ENCODE results near the gene VPS13D.
"Not testable (repeated sequence)": the region's sequence is repeated elsewhere in the genome, so short reads cannot be mapped to it uniquely, and the experiment has no call there.

Gene VPS13D

DNA sequence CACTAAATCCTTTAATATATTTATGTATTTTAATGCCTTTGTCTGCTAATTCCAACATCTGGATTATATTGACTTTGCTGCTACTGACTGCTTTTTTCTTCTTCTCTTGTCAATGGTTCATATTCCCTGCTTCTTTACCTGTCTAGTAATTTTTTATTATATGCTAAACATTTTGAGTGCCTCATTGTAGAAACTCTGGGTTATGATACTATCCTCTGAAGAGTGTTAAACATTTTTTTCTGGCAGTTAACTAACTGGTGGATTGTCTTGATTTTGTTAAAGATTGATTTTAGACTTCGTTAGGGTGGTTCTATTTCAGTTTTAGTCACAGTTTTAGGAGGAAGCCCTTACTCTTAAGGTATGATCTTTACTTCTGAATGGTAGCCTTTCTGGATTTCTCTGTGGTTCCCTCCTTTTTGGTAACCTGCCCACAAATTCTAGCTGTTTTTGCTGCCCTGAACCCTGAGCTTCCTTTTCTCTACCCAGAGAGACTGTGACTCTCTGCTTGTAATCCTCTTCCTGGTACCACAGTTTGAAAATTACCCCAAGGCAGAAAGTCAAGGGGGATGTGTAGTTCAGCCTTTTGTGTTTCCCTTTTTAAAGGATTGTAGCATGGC is 306.3 kb downstream of the VPS13D start:
- no peak for DNase-seq (ENCODE audit: low read depth in 2 of 2)

GRCh38 chr1:12537294-12537693 is 307.5 kb downstream of the VPS13D start:
- DNase-seq (ENCODE audit: low read depth in 2 of 2): no peak

DNA sequence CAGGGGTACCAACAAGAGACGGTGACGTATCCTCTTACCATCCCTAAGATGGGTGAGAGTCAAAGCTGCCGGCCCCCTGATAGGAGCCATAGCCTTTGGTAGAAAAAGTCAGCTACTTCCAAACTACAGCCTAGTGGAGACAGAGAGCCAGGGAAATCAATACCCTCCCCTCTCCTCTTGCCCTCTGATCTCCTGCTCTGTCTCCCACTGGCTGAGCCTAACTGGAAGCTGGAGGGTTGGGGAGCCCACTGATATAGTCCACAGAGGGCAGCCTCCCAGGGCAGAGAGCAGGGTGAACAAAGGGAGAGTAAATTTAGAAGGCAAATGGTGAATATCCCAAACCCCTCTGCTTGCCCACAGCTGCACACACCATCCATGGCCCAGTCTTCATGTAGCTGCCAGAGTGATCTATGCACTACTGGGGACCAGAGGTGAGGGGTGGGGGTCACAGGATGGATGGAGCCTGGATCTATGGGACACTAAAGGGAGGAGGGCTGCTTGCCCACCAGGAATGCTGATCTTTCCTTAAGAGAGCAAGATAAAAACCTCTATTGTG is 308.2 kb downstream of the VPS13D start:
- no peak for DNase-seq (ENCODE audit: low read depth in 2 of 2)

- not testable (repeated sequence) for DNase-seq (ENCODE audit: low read depth in 2 of 2)
Observed at GRCh38 chr1:12538536-12538935, 308.7 kb downstream of the VPS13D start.

- no peak for DNase-seq (ENCODE audit: low read depth in 2 of 2)
Observed at GRCh38 chr1:12539320-12539704, 309.5 kb downstream of the VPS13D start.

DNA sequence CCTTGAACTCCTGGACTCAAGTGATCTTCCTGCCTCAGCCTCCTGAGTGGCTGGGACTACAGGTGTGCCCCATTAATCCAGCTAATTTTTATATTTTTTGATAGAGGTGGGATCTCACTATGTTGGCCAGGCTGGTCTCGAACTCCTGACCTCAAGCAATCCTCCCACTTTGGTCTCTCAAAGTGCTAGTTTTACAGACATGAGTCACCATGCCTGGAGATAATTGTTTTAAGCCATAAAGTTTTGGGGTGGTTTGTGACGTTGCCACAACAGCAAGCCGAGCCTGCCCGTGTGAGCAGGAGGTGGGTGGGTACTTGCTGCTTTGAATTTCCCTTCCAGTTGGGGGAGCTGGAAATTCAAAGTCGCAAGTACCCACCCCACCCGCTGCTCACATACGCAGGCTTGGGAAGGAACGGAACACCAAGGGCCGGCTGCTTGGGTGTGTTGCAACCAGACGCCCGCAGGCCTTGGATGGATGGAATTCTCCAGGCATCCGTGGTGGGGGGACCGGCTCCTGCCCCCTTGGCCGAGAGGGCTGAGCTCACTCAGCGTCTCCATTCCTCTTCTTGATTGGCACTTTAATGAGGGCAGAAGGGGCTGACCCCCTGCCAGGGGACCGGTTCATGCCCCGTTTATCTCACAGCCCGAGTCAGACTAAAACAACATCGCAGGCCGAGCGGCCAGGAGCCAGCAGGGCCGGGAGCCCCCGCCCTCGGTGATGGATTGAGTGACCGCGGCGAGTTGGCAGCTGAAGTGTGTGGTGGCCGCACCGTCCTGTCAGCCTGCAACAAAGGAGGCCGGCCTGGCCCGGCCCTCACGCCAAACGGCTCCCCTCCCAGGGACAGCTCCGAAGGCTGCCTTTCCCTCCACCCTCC is 310.1 kb downstream of the VPS13D start:
- DNase-seq (ENCODE audit: low read depth in 2 of 2): no peak

DNA sequence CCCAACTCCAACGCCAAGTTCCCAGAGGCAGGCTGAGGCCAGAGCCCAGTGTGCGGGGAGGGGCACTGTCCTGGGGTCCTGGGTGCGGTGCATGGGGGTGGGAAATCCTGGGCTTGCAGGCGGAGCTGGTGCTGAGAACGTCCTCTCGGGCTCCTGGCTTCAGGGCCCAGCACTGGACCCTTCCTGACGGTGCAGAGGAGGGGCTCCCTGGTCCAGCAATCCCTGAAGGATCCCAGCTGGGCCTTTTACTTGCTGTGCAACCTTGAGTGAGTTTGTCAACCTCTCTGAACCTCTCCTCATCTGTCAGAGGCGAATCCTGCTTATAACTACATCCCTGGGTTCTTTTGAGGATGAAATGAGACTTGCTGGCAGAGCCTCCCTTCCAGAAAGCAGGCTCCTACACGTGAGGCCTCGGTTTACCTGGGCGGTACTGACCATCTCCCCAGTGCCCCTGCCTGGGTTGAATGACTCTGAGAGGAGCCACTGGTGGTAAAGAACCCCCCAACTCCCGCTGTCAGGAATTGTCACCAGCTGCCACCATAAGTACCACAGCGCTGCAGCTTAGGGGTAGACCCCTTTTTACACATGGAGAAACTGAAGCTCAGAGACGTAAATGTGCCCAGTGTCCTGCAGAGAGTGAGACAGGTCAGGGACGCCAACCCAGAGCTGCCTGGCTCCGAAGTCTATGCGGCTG is 310.9 kb downstream of the VPS13D start:
- DNase-seq (ENCODE audit: low read depth in 2 of 2): no peak

DNA sequence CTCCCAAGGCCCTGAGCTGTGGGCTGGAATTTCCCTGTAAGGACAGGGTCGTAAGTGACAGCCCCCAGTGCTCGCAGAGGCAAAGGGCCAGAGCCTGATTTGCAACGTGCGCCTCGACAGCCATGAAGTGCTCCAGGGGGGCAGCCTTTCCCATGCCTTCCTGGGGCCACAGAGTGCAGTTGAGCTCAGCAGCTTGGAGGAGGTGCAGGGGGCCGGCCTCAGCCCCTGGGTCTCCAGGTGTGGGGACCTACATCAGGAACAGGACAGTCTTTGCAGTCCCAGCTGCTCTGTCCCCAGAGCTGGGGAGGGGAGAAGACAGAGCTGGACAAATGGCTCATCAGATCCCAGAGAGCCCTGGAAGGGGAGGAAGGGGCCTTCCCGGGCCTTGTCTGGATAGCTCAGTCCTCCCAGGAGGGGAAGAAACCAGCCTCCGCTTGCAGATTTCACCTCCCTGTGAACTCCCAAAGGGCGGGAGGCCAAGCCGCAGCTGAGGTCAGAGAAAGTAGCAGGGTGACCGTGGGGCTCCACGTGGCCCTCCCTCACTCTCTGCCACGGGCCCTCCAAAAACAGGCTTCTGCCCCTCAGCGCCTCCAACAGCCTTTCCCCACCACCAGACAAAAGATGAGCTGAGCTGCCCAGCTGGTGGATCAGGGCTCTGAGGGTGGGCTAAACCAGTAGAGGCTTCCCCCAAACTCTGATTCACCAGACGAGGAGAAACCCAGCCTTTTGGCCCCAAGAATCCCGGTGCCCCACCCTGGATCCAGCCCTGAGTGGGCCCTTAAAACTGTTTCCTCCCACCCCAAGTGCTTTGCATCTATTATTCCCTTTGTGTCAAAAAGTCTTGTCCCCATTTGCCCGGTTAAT is 311.7 kb downstream of the VPS13D start:
- DNase-seq (ENCODE audit: low read depth in 2 of 2): no peak

DNA sequence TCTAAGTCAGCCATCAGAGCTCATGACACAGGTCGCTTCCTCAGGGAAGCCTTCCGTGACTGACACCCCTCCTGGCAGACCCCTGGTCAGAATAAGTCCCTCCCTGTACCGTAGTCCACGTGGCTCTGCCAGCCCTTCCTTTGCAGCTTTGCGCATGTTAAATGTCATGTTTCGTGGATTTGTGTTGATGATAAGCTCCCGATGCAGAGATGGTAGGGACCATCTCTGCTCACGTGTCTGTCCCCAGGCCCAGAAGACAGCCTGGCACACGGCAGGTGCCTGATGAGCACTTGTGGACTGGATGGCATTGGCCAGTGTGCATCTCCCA is 312.3 kb downstream of the VPS13D start:
- no peak for DNase-seq (ENCODE audit: low read depth in 2 of 2)

DNA sequence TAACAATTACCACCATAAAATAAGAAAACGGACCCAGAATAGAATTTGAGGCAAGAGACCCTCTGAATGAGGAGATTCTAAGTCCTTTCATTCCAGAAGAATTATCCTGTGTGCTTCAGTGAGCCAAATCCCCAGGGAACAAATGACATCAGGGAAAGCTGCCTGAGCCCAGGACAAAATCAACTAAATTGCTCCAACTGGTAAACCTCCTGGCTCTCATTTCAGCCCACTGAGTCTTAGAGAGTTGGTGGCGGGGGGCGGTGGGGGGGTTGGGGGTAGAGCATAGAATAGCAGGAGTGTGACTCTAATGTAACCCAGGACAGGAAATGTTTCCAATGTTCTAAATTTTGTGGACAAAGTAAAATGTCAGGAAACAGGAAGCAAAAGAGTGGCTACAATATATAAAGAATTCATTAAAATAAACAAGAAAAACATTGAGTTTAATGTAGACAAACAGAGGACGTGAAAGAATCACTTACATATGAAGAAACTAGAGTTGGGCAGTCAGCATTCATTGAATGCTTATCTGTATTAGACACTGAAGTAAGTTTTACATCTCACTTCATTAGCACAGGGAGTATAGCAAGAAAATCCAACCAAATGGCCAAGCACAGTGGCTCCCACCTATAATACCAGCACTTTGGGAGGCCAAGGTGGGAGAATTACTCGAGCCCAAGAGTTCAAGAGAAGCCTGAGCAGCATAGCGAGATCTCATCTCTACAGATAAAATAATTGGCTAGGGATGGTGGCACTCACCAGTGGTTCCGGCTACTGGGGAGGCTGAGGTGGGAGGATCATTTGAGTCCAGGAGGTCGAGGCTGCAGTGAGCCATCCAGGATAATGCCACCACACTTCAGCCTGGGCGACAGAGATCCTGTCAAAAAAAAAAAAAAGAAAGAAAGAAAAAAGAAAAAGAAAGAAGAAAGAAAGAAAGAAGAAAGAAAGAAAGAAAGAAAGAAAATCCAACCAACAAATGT is 313.1 kb downstream of the VPS13D start:
- DNase-seq (ENCODE audit: low read depth in 2 of 2): no peak

- no peak for DNase-seq (ENCODE audit: low read depth in 2 of 2)
Observed at GRCh38 chr1:12543740-12544154, 313.9 kb downstream of the VPS13D start.

GRCh38 chr1:12544357-12544756 is 314.5 kb downstream of the VPS13D start:
- no peak for DNase-seq (ENCODE audit: low read depth in 2 of 2)

DNA sequence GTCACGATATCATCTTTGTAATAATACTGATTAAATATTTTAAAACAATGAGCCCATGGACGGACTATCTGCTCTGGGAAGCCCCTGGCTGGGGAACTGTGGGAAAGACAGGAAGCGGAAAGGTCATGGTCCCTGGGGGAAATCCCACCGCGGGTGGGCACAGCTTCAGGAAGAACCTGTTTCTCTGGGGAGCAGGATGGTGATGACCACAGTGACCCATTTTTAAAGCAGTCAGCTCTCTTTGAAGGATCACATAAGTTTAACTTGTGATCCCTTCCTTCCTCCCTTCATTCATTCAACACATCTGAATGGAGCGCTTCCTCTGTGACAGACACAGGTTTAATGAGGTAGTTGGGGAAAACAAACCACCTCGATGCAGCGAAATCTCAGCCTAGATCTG is 315.2 kb downstream of the VPS13D start:
- no peak for DNase-seq (ENCODE audit: low read depth in 2 of 2)

DNA sequence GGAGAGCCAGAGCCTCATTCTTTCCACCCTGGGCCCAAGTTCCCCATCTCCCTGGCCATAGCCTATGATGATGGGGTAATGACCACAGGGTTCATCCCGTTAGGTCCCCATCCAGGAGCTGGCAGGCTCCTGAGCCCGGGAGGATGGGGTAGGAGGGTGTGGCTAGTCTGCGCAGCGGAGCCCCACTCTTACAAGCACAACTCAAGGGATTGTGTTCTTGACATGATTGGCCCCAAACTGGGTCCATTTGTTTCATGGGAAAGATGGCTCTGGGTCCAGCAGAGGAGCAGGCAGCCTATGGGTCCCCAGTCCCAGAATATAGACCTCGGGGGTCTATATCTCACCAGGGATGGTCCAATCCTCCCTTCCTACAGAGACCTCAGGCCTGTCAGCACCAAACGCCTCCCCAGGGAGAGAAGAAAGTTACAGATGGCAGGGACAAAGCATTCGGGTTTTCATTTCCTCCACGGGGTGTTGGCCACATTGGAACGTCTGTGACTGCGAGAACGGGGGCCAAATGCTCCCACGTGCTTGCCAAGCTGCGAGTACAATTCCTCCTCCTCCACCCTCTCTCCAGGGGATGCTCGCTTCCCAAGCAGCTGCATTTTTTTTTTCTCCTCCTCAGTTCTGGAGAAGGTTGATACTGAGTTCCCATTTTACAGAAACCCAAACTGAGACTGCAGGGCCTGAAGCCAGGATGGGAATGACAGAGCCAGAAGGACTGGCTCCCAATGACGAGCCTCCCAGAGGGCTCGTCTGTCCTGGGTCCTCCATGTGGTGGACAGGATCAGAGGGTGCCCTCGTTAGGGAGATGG is 317.1 kb downstream of the VPS13D start:
- DNase-seq (ENCODE audit: low read depth in 2 of 2): no peak

GRCh38 chr1:12547586-12548225 is 317.9 kb downstream of the VPS13D start:
- DNase-seq (ENCODE audit: low read depth in 2 of 2): no peak

GRCh38 chr1:12548279-12548972 is 318.6 kb downstream of the VPS13D start:
- DNase-seq (ENCODE audit: low read depth in 2 of 2): no peak

DNA sequence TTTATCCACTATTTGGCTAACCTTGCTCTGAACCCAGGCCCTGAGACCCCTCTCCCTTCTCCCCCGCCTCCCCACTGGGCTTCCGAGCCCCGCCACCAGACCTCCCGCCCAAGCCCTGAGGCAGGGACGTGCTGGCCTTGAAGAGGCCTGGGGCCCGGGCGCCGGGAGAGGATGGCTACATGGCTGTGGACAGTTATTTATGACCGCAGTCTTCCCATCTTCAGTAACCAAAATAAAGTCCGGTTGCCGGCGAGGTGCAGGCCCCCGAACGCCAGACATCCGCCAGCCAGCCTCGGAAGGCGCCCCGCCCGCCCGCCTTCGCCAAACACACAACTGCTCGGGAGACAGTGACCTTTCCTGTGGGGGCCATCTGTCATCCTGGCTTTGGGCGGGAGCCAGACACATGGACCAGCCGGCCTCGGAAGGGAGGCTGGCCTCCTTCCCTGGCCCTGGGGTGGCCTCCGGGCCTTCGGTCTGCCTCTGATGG is 319.2 kb downstream of the VPS13D start:
- DNase-seq (ENCODE audit: low read depth in 2 of 2): no peak

Data from stimulated activated CD8-positive, alpha-beta memory T cell treated with anti-CD3 and anti-CD28 coated beads, Interleukin-2, amount 100 ng/mL, for 1 hour (primary cell).